ENCODE measurements around the gene DMD.

GRCh38 chrX:31589503-31589902 lies 1621.8 kb downstream of the DMD start:
- TF ChIP-seq CTCF (conservative IDR thresholded peaks at IDR 0.05; ENCODE audit: low read length) (no peak), EZH2phosphoT487 (IDR thresholded peaks at IDR 0.05; ENCODE audit: borderline replicate concordance) (no peak)
